Lung (tissue), 12 donors: ENCODE data around the gene GPR108. TPM values are rescaled to one million over a fixed set of nuclear protein-coding genes. Genes with fewer than 3 reads are reported as not detected.

Source experiments
- ATAC-seq: fragments of 200-7000 bp; cut with Tn5 transposase; one replicate; pipeline ENCODE4 v1.9.1; 2020; ENCODE audit warnings: moderate number of reproducible peaks; ENCODE audit not compliant: insufficient read depth, low FRiP score
- DNase-seq, 3 donors: peaks; one replicate each; pipeline ENCODE4 v3.0.0-alpha.2; 2013 to 2017
- H3K27ac ChIP-seq, 2 donors: one replicate each; pipeline ENCODE4 v1.5.1; 2013; ENCODE audit warnings: mild to moderate bottlenecking in 2 of 2, moderate library complexity in 2 of 2, control low read depth in 1 of 2, inconsistent platforms in 1 of 2, low read depth in 1 of 2, low read length in 1 of 2
- H3K27me3 ChIP-seq, 3 donors: one replicate each; pipeline ENCODE4 v1.5.1; 2013; ENCODE audit warnings: low read length in 2 of 3; ENCODE audit not compliant: control insufficient read depth in 3 of 3, insufficient read depth in 3 of 3
- H3K36me3 ChIP-seq, 4 donors: one replicate each; pipeline ENCODE4 v1.5.1; 2013; ENCODE audit warnings: low read length in 4 of 4, mild to moderate bottlenecking in 1 of 4, moderate library complexity in 1 of 4; ENCODE audit not compliant: control insufficient read depth in 4 of 4, insufficient read depth in 4 of 4
- H3K4me1 ChIP-seq, 5 donors: one replicate each; pipeline ENCODE4 v1.5.1; 2013; ENCODE audit warnings: low read length in 5 of 5, mild to moderate bottlenecking in 2 of 5, moderate library complexity in 1 of 5; ENCODE audit not compliant: control insufficient read depth in 5 of 5, insufficient read depth in 5 of 5
- H3K4me3 ChIP-seq: one replicate; pipeline ENCODE4 v1.5.1; 2013; ENCODE audit warnings: mild to moderate bottlenecking, control low read depth, moderate library complexity
- H3K9ac ChIP-seq, 2 donors: one replicate each; pipeline ENCODE4 v1.5.1; 2013; ENCODE audit warnings: low read length in 2 of 2, control low read depth in 1 of 2; ENCODE audit not compliant: insufficient read depth in 1 of 2
- H3K9me3 ChIP-seq, 4 donors: one replicate each; pipeline ENCODE4 v1.5.1; 2013; ENCODE audit warnings: low read length in 3 of 4, mild to moderate bottlenecking in 1 of 4, moderate library complexity in 1 of 4; ENCODE audit not compliant: control insufficient read depth in 4 of 4, insufficient read depth in 3 of 4
- WGBS, 2 donors: extraction: QIAGEN DNeasy Blood & Tissue Kit; methylation state at CpG; one replicate each; pipeline ENCODE4 v1.1.7; 2013; 5-methylcytosine and 5-hydroxymethylcytosine counted together
- polyA plus RNA-seq, 2 donors: library from polyadenylated mRNA; stranded (reverse); fragments of 200-250 nt; gene quantifications; one replicate each; pipeline ENCODE4 v1.2.1, GENCODE V29; 2013
- total RNA-seq, 2 donors: library from RNA; depleted of rRNA in 1 of 2; stranded (reverse); fragments of >200 nt in 1 of 2; gene quantifications; one replicate each; pipeline ENCODE4 v1.2.1, GENCODE V29; 2014 to 2021
- TF ChIP-seq, protein P1 (sequence below): IDR thresholded peaks from 2 replicates; pipeline ENCODE4 v1.5.1; 2012; ENCODE audit warnings: mild to moderate bottlenecking; ENCODE audit errors: control extremely low read depth, extremely low read depth
- donor health status: control.
- donor health status: control.
- donor health status: Bipolar disorder and iron deficiency.
- donor health status: healthy.
- donor health status: DM: yes; HTN: yes; CAD: no.

GPR108 gene
- total and polyA plus RNA-seq, 4 donors = 33.5 to 98.0 (median 93.5) TPM

DNA sequence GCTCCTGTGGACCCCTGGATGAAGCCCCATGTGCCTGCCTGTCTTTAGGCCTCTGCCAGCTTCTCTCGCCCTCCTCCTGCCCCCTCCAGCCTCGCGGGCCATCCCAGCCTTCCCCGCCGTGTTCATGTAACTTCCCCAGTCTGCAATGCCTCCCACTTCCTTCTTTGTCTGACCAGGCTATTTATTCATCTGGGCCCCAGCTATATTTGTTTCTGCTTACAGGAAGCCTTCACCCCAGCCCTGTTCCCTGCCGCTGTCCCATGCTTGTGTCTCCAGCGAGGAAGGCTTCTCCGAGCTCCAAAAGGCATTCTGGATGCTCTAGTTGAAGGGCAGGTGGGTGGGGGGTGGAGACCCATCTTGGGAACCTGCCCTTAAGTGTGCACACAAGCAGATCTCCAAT lies 9.0 kb downstream of the GPR108 start:
- peak overlapping the region in 1 of 2 donors; percentile 43 for H3K27ac ChIP-seq
- H3K9me3 ChIP-seq = peaks cover 0 to 2% (median 0%) of the 10 kb centered on the region in 4 donors
- ATAC-seq (no peak), DNase-seq (peak in 1 of 3 donors; percentile 10)
- TF ChIP-seq, protein P1, sequence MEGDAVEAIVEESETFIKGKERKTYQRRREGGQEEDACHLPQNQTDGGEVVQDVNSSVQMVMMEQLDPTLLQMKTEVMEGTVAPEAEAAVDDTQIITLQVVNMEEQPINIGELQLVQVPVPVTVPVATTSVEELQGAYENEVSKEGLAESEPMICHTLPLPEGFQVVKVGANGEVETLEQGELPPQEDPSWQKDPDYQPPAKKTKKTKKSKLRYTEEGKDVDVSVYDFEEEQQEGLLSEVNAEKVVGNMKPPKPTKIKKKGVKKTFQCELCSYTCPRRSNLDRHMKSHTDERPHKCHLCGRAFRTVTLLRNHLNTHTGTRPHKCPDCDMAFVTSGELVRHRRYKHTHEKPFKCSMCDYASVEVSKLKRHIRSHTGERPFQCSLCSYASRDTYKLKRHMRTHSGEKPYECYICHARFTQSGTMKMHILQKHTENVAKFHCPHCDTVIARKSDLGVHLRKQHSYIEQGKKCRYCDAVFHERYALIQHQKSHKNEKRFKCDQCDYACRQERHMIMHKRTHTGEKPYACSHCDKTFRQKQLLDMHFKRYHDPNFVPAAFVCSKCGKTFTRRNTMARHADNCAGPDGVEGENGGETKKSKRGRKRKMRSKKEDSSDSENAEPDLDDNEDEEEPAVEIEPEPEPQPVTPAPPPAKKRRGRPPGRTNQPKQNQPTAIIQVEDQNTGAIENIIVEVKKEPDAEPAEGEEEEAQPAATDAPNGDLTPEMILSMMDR = no peak
- no peak overlapping the region for H3K9ac ChIP-seq
- H3K4me1 ChIP-seq = peaks cover 0 to 8% (median 0%) of the 10 kb centered on the region in 5 donors
- WGBS, 2 donors = 6 to 18% methylated on average over 8 of the region's 8 CpGs
- H3K36me3 ChIP-seq = peaks cover 0 to 23% (median 3%) of the 10 kb centered on the region in 4 donors
- H3K27me3 ChIP-seq = no peaks in the 10 kb centered on the region
- H3K4me3 ChIP-seq = no peak overlapping the region

DNA sequence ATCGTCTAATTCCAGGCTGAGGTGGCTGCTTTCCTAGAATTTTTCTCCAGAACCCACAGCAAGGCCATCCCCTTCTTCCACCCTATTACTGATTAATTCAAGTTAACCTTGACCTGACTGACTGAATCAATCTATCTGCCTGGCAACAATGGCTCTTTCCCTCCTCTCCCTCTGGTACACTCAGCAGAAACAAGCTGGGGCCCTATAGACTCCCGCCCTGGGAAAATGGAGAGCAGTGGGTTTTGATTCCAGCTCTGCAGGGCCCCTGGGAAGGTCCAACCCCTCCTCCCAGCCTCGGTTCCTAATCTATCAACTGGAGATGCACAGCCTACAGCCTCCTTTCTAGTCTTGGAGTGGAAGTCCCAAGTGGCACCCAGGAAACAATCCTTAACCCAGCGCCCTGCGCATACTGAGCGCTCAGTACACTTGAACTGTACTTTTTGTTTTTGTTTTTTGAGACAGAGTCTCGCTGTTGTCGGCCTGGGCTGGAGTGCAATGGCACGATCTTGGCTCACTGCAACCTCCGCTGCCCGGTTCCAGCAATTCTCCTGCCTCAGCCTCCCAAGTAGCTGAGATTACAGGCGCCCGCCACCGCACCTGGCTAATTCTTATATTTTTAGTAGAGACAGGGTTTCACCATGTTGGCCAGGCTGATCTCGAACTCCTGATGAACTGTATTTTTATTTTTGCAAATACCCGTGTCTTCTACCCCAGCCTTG lies 11.7 kb downstream of the GPR108 start:
- ATAC-seq (no peak), DNase-seq (no peak)
- Histone ChIP-seq H3K36me3 (peaks cover 0 to 3% (median 0%) of the 10 kb centered on the region in 4 donors), H3K9ac (no peak overlapping the region), H3K27me3 (no peaks in the 10 kb centered on the region), H3K4me1 (peaks cover 0 to 12% (median 3%) of the 10 kb centered on the region in 5 donors), H3K27ac (no peak overlapping the region), H3K9me3 (no peaks in the 10 kb centered on the region), H3K4me3 (no peak overlapping the region)
- TF ChIP-seq, protein P1 = no peak
- WGBS, 2 donors = 89 to 94% methylated on average over 16 of the region's 16 CpGs

DNA sequence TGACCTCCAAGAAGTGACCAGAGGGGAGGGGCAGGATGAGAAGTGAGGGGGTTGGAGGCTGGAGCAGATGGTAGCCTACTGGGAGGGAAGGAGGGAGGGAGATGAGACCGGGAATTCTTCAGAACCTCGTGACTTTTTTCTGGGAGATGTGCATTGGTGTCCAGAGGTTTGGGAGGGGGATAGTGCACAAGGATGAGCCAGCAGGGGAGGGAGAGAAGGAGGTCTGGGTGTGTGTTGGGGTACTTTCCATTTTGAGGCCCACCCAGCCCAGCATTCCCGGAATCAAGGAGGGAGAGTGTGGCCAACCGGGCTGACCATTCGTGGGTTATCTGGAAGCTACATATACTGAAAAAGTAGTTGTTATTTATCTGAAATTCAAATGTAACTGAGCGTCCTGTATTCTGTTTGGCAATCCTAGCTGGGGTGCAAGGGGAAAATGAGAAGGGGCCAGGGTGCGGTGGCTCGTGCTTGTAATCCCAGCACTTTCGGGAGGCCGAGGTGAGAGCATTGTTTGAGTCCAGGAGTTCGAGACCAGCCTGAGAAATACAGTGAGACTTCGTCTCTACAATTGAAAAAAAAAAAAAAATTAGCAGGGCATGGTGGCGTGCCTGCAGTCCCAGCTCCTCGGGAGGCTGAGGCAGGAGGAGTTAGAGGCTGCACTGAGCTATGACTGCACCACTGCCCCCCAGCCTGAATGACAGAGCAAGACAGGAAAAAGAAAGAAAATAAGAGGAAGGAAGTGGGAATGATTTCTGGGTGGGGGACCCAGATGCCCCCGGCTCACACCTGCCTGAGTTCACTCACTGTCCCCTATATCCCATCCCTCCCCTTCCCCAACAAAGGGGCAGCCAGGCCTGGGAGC lies 12.5 kb downstream of the GPR108 start:
- WGBS, 2 donors = 79 to 81% methylated on average over 15 of the region's 15 CpGs
- ATAC-seq (no peak), DNase-seq (no peak)
- no peaks in the 10 kb centered on the region for H3K9me3 ChIP-seq
- TF ChIP-seq, protein P1 = no peak
- H3K4me3 ChIP-seq = no peak overlapping the region
- H3K4me1 ChIP-seq = peaks cover 0 to 12% (median 3%) of the 10 kb centered on the region in 5 donors
- no peak overlapping the region for H3K9ac ChIP-seq
- peaks cover 0 to 1% (median 0%) of the 10 kb centered on the region in 4 donors for H3K36me3 ChIP-seq
- H3K27ac ChIP-seq = no peak overlapping the region
- H3K27me3 ChIP-seq = no peaks in the 10 kb centered on the region
